GM12878 (cell line): ENCODE measurements around the gene SNX8. TPM values are rescaled to one million over a fixed set of nuclear protein-coding genes. Genes with fewer than 3 reads are reported as not detected.

Source experiments
- microRNA-seq: library from miRNA; unstranded; fragments of <30 nt; microRNA quantifications from one replicate; pipeline ENCODE4, GENCODE V29; 2018
- polyA plus RNA-seq, 11 experiments: library from polyadenylated mRNA; depleted of rRNA in 4 of 11; unstranded in 6 of 11; stranded (reverse) in 5 of 11; fragments of >200 nt; fragmentation: Nextera tagmentation in 4 of 11; fragmentation: Illumina TruSeq in 1 of 11; extraction: Ambion mirVana in 4 of 11; extraction: Trizol in 1 of 11; gene quantifications; 1 replicate in 1 of 11; 2 replicates in 10 of 11; pipeline versions ENCODE4 v1.2.1 to v1.2.3, GENCODE V29; 2011 to 2016; ENCODE audit warnings: inconsistent platforms in 2 of 11, missing spikeins in 2 of 11, low read depth in 1 of 11
- total RNA-seq, 4 experiments: library from RNA; depleted of rRNA in 3 of 4; stranded (reverse); fragments of >200 nt in 3 of 4; fragmentation: Illumina TruSeq in 1 of 4; extraction: Trizol in 1 of 4; gene quantifications; 2 replicates each; pipeline versions ENCODE4 v1.2.1 to v1.2.3, GENCODE V29; 2013 to 2021

Gene SNX8
- total and polyA plus RNA-seq, 10 of the 15 experiments (the other 5 are each of a cell fraction or from before 2014, with no cell fraction given) = 6.4 to 210 (median 97.6) TPM

Small RNA genes lying within 50 kb of the gene (microRNA-seq; reads per million reads assigned to microRNA genes)
- 0.94 reads per million for gene MIR6836

Other genes with a start within 250 kb of the SNX8 start
Only the 7 nearest of the 9 such genes appear.
- 70.5 and 75.7 TPM in 2 replicates for gene MAD1L1, start 81.5 kb downstream of the SNX8 start, total RNA-seq (2014; rRNA removed)
- 17.1 and 18.7 TPM in 2 replicates for gene MAD1L1, start 81.5 kb downstream of the SNX8 start, total RNA-seq (2014; rRNA removed; fragmentation: Illumina TruSeq; extraction: Trizol)
- gene MAD1L1, start 81.5 kb downstream of the SNX8 start, total RNA-seq (2021) = 56.5 and 56.6 TPM in 2 replicates
- 18.6 and 33.4 TPM in 2 replicates for gene MAD1L1, start 81.5 kb downstream of the SNX8 start, polyA plus RNA-seq (2011; rRNA removed)
- gene MAD1L1, start 81.5 kb downstream of the SNX8 start, polyA plus RNA-seq (2014; fragmentation: Illumina TruSeq; extraction: Trizol) = 2.4 and 8.1 TPM in 2 replicates
- gene MAD1L1, start 81.5 kb downstream of the SNX8 start, polyA plus RNA-seq (2014; fragmentation: Nextera tagmentation; extraction: Ambion mirVana) = 1 to 10 TPM; 2.2 to 5.1 TPM
- 43.2 and 63.4 TPM in 2 replicates for gene MAD1L1, start 81.5 kb downstream of the SNX8 start, polyA plus RNA-seq (2014; rRNA removed)
- 10 to 100 TPM; 73.1 to 76.8 TPM for gene MAD1L1, start 81.5 kb downstream of the SNX8 start, polyA plus RNA-seq (2016; fragmentation: Nextera tagmentation; extraction: Ambion mirVana)
- 57.1 and 61.7 TPM in 2 replicates for gene MRM2, start 72.2 kb downstream of the SNX8 start, total RNA-seq (2014; rRNA removed)
- 54.8 and 60.1 TPM in 2 replicates for gene MRM2, start 72.2 kb downstream of the SNX8 start, total RNA-seq (2014; rRNA removed; fragmentation: Illumina TruSeq; extraction: Trizol)
- gene MRM2, start 72.2 kb downstream of the SNX8 start, total RNA-seq (2021) = 61.2 and 62.9 TPM in 2 replicates
- 34.8 and 43.2 TPM in 2 replicates for gene MRM2, start 72.2 kb downstream of the SNX8 start, polyA plus RNA-seq (2011; rRNA removed)
- 75.6 and 79.8 TPM in 2 replicates for gene MRM2, start 72.2 kb downstream of the SNX8 start, polyA plus RNA-seq (2014; fragmentation: Illumina TruSeq; extraction: Trizol)
- gene MRM2, start 72.2 kb downstream of the SNX8 start, polyA plus RNA-seq (2014; fragmentation: Nextera tagmentation; extraction: Ambion mirVana) = 10 to 100 TPM; 91.4 to 92.9 TPM
- 58.9 and 59.2 TPM in 2 replicates for gene MRM2, start 72.2 kb downstream of the SNX8 start, polyA plus RNA-seq (2014; rRNA removed)
- 100 to 1,000 TPM; 125 to 128 TPM for gene MRM2, start 72.2 kb downstream of the SNX8 start, polyA plus RNA-seq (2016; fragmentation: Nextera tagmentation; extraction: Ambion mirVana)
- 71.4 and 81.6 TPM in 2 replicates for gene NUDT1, start 72.2 kb downstream of the SNX8 start, total RNA-seq (2014; rRNA removed)
- 56.4 and 58.1 TPM in 2 replicates for gene NUDT1, start 72.2 kb downstream of the SNX8 start, total RNA-seq (2014; rRNA removed; fragmentation: Illumina TruSeq; extraction: Trizol)
- 62.1 TPM in 2 replicates for gene NUDT1, start 72.2 kb downstream of the SNX8 start, total RNA-seq (2021)
- gene NUDT1, start 72.2 kb downstream of the SNX8 start, polyA plus RNA-seq (2011; rRNA removed) = 24.1 and 40.2 TPM in 2 replicates
- 7.7 and 36.7 TPM in 2 replicates for gene NUDT1, start 72.2 kb downstream of the SNX8 start, polyA plus RNA-seq (2014; fragmentation: Illumina TruSeq; extraction: Trizol)
- 10 to 100 TPM in 1 of 2 experiments, 1 to 10 TPM in 1; 7.7 to 23.3 TPM for gene NUDT1, start 72.2 kb downstream of the SNX8 start, polyA plus RNA-seq (2014; fragmentation: Nextera tagmentation; extraction: Ambion mirVana)
- 77.5 and 87.5 TPM in 2 replicates for gene NUDT1, start 72.2 kb downstream of the SNX8 start, polyA plus RNA-seq (2014; rRNA removed)
- gene NUDT1, start 72.2 kb downstream of the SNX8 start, polyA plus RNA-seq (2016; fragmentation: Nextera tagmentation; extraction: Ambion mirVana) = 100 to 1,000 TPM; 115 to 122 TPM
- gene EIF3B, start 40.4 kb upstream of the SNX8 start, total RNA-seq (2014; rRNA removed) = 154 and 166 TPM in 2 replicates
- 197 and 221 TPM in 2 replicates for gene EIF3B, start 40.4 kb upstream of the SNX8 start, total RNA-seq (2014; rRNA removed; fragmentation: Illumina TruSeq; extraction: Trizol)
- 232 and 251 TPM in 2 replicates for gene EIF3B, start 40.4 kb upstream of the SNX8 start, total RNA-seq (2021)
- 138 and 140 TPM in 2 replicates for gene EIF3B, start 40.4 kb upstream of the SNX8 start, polyA plus RNA-seq (2011; rRNA removed)
- gene EIF3B, start 40.4 kb upstream of the SNX8 start, polyA plus RNA-seq (2014; fragmentation: Illumina TruSeq; extraction: Trizol) = 275 and 289 TPM in 2 replicates
- gene EIF3B, start 40.4 kb upstream of the SNX8 start, polyA plus RNA-seq (2014; fragmentation: Nextera tagmentation; extraction: Ambion mirVana) = 10 to 100 TPM; 17.6 to 52.4 TPM
- gene EIF3B, start 40.4 kb upstream of the SNX8 start, polyA plus RNA-seq (2014; rRNA removed) = 167 and 173 TPM in 2 replicates
- 100 to 1,000 TPM in 1 of 2 experiments, 10 to 100 TPM in 1; 36.9 to 126 TPM for gene EIF3B, start 40.4 kb upstream of the SNX8 start, polyA plus RNA-seq (2016; fragmentation: Nextera tagmentation; extraction: Ambion mirVana)
- 2.0 and 2.4 TPM in 2 replicates for gene CHST12, start 89.2 kb upstream of the SNX8 start, total RNA-seq (2014; rRNA removed)
- gene CHST12, start 89.2 kb upstream of the SNX8 start, total RNA-seq (2014; rRNA removed; fragmentation: Illumina TruSeq; extraction: Trizol) = 0.78 and 1.1 TPM in 2 replicates
- gene CHST12, start 89.2 kb upstream of the SNX8 start, total RNA-seq (2021) = 6.9 and 8.4 TPM in 2 replicates
- 5.9 and 14.2 TPM in 2 replicates for gene CHST12, start 89.2 kb upstream of the SNX8 start, polyA plus RNA-seq (2011; rRNA removed)
- gene CHST12, start 89.2 kb upstream of the SNX8 start, polyA plus RNA-seq (2014; fragmentation: Illumina TruSeq; extraction: Trizol) = 0.19 and 0.43 TPM in 2 replicates
- under 1 TPM; 0.05 to 0.33 TPM for gene CHST12, start 89.2 kb upstream of the SNX8 start, polyA plus RNA-seq (2014; fragmentation: Nextera tagmentation; extraction: Ambion mirVana)
- 4.2 and 6.0 TPM in 2 replicates for gene CHST12, start 89.2 kb upstream of the SNX8 start, polyA plus RNA-seq (2014; rRNA removed)
- 10 to 100 TPM; 11.8 TPM for gene CHST12, start 89.2 kb upstream of the SNX8 start, polyA plus RNA-seq (2016; fragmentation: Nextera tagmentation; extraction: Ambion mirVana)
- gene GRIFIN, start 162.0 kb upstream of the SNX8 start, total RNA-seq (2014; rRNA removed) = not detected in 2 replicates
- not detected in 2 replicates for gene GRIFIN, start 162.0 kb upstream of the SNX8 start, total RNA-seq (2014; rRNA removed; fragmentation: Illumina TruSeq; extraction: Trizol)
- gene GRIFIN, start 162.0 kb upstream of the SNX8 start, total RNA-seq (2021) = not detected in 2 replicates
- gene GRIFIN, start 162.0 kb upstream of the SNX8 start, polyA plus RNA-seq (2011; rRNA removed) = not detected in 2 replicates
- gene GRIFIN, start 162.0 kb upstream of the SNX8 start, polyA plus RNA-seq (2014; fragmentation: Illumina TruSeq; extraction: Trizol) = not detected in 2 replicates
- not detected for gene GRIFIN, start 162.0 kb upstream of the SNX8 start, polyA plus RNA-seq (2014; fragmentation: Nextera tagmentation; extraction: Ambion mirVana)
- not detected in 2 replicates for gene GRIFIN, start 162.0 kb upstream of the SNX8 start, polyA plus RNA-seq (2014; rRNA removed)
- gene GRIFIN, start 162.0 kb upstream of the SNX8 start, polyA plus RNA-seq (2016; fragmentation: Nextera tagmentation; extraction: Ambion mirVana) = not detected
- 0.11 and 0.68 TPM in 2 replicates for gene LFNG, start 205.3 kb upstream of the SNX8 start, total RNA-seq (2014; rRNA removed)
- gene LFNG, start 205.3 kb upstream of the SNX8 start, total RNA-seq (2014; rRNA removed; fragmentation: Illumina TruSeq; extraction: Trizol) = 0.22 and 0.23 TPM in 2 replicates
- 0.62 and 0.80 TPM in 2 replicates for gene LFNG, start 205.3 kb upstream of the SNX8 start, total RNA-seq (2021)
- 0.33 and 0.43 TPM in 2 replicates for gene LFNG, start 205.3 kb upstream of the SNX8 start, polyA plus RNA-seq (2011; rRNA removed)
- gene LFNG, start 205.3 kb upstream of the SNX8 start, polyA plus RNA-seq (2014; fragmentation: Illumina TruSeq; extraction: Trizol) = 0.15 TPM in 1 of 2 replicates, not detected in the other
- gene LFNG, start 205.3 kb upstream of the SNX8 start, polyA plus RNA-seq (2014; fragmentation: Nextera tagmentation; extraction: Ambion mirVana) = under 1 TPM; 0.09 to 0.18 TPM
- gene LFNG, start 205.3 kb upstream of the SNX8 start, polyA plus RNA-seq (2014; rRNA removed) = 0.68 and 0.81 TPM in 2 replicates
- gene LFNG, start 205.3 kb upstream of the SNX8 start, polyA plus RNA-seq (2016; fragmentation: Nextera tagmentation; extraction: Ambion mirVana) = not detected